SJCRH30 (cell line): ENCODE results near the gene ADAM12. TPM values are rescaled to one million over a fixed set of nuclear protein-coding genes. Genes with fewer than 3 reads are reported as not detected.
A peak's percentile ranks its signal among the peaks of the same experiment; 100 is the strongest.

Source experiments
- DNase-seq, 2 experiments: peaks; one replicate each; pipeline ENCODE4 v3.0.0-alpha.2; 2015 to 2020
- H3K27ac ChIP-seq: fragments of 250-450 bp; sonication (Bioruptor Pico); 2 replicates; pipeline ENCODE4 v1.5.1; 2020; ENCODE audit warnings: mild to moderate bottlenecking, moderate library complexity
- H3K27me3 ChIP-seq: fragments of 250-450 bp; sonication (Bioruptor Pico); 2 replicates; pipeline ENCODE4 v1.5.1; 2020; ENCODE audit warnings: mild to moderate bottlenecking, moderate library complexity
- H3K36me3 ChIP-seq: fragments of 250-450 bp; sonication (Bioruptor Pico); 2 replicates; pipeline ENCODE4 v1.5.1; 2020; ENCODE audit warnings: mild to moderate bottlenecking, moderate library complexity
- H3K4me1 ChIP-seq: fragments of 250-450 bp; sonication (Bioruptor Pico); 2 replicates; pipeline ENCODE4 v1.5.1; 2020; ENCODE audit warnings: mild to moderate bottlenecking, moderate library complexity
- H3K4me3 ChIP-seq: fragments of 250-450 bp; sonication (Bioruptor Pico); 2 replicates; pipeline ENCODE4 v1.5.1; 2020; ENCODE audit warnings: mild to moderate bottlenecking, moderate library complexity
- H3K9me3 ChIP-seq: fragments of 250-450 bp; sonication (Bioruptor Pico); replicated peaks from 2 replicates; pipeline ENCODE4 v1.5.1; 2020; ENCODE audit warnings: mild to moderate bottlenecking, moderate library complexity
- total RNA-seq: library from RNA; depleted of rRNA; stranded (reverse); fragments of >200 nt; shearing (Covaris generic); gene quantifications from 2 replicates; pipeline ENCODE4 v1.2.3, GENCODE V29; 2014

ADAM12 gene
- total RNA-seq, 1 experiment from 2014 or later: 0.26 TPM

- Histone ChIP-seq H3K36me3 (no peaks in the 10 kb centered on the region), H3K4me3 (no peak overlapping the region), H3K4me1 (no peaks in the 10 kb centered on the region), H3K27ac (no peak overlapping the region), H3K27me3 (no peaks in the 10 kb centered on the region), H3K9me3 (no peaks in the 10 kb centered on the region)
- DNase-seq: peak in 1 of 2 experiments; percentile 15
Measured at GRCh38 chr10:126208726-126209302, 179.5 kb downstream of the ADAM12 start.

DNA sequence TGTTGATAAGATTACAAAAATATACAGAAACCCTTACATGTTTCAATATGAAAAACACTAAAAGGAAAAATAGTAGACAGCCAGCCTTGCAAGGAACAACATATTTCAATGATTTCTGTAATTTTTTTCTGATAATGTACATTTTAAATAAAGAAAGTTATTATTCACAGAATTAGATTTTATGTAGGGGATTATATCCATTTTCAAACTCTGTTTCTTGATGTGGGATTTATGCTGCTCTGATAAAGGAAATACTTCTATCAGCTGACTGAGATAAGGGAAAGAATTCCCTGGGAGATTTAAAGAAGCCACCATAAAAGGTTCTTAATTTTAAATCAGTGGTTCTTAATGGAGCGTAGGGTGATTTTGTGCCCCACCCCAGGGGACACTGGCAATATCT, 180.4 kb downstream of the ADAM12 start:
- no peak overlapping the region for H3K4me3 ChIP-seq
- no peaks in the 10 kb centered on the region for H3K36me3 ChIP-seq
- H3K9me3 ChIP-seq: no peaks in the 10 kb centered on the region
- no peaks in the 10 kb centered on the region for H3K4me1 ChIP-seq
- DNase-seq: no peak
- no peaks in the 10 kb centered on the region for H3K27me3 ChIP-seq
- no peak overlapping the region for H3K27ac ChIP-seq

GRCh38 chr10:126207313-126207771, 180.9 kb downstream of the ADAM12 start:
- no peak overlapping the region for H3K4me3 ChIP-seq
- no peaks in the 10 kb centered on the region for H3K4me1 ChIP-seq
- no peak for DNase-seq
- no peak overlapping the region for H3K27ac ChIP-seq
- H3K27me3 ChIP-seq: no peaks in the 10 kb centered on the region
- H3K36me3 ChIP-seq: no peaks in the 10 kb centered on the region
- no peaks in the 10 kb centered on the region for H3K9me3 ChIP-seq

- Histone ChIP-seq H3K27me3 (no peaks in the 10 kb centered on the region), H3K27ac (no peak overlapping the region), H3K4me3 (no peak overlapping the region), H3K9me3 (no peaks in the 10 kb centered on the region), H3K4me1 (no peaks in the 10 kb centered on the region), H3K36me3 (no peaks in the 10 kb centered on the region)
- no peak for DNase-seq
Measured at GRCh38 chr10:126205486-126206205, 182.6 kb downstream of the ADAM12 start.

- H3K27me3 ChIP-seq: no peaks in the 10 kb centered on the region
- H3K27ac ChIP-seq: no peak overlapping the region
- no peak overlapping the region for H3K4me3 ChIP-seq
- H3K4me1 ChIP-seq: no peaks in the 10 kb centered on the region; the same call in 1 of the 2 replicates
- no peaks in the 10 kb centered on the region for H3K36me3 ChIP-seq
- no peaks in the 10 kb centered on the region for H3K9me3 ChIP-seq
- DNase-seq: no peak
Measured at GRCh38 chr10:126204320-126204719, 184.0 kb downstream of the ADAM12 start.

DNA sequence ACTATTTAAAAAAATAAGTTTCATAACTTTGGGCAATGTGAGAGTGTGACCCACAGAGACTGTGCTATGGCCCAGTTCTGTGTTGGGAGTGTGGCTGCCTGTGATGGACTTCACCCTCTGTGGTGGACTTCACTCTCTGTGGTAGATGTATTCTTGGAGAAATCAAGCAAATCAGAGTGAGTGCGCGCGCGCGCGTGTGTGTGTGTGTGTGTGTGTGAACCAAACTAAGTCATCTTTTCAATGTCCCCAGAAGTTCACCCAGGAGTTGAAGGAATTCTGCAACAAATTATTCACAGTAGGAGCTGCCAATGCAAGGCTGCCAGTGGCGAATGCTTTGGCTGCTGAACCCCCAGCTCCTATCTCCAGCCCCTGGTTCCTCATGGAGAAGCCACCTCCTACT, 184.5 kb downstream of the ADAM12 start:
- Histone ChIP-seq H3K27me3 (no peaks in the 10 kb centered on the region), H3K4me1 (no peaks in the 10 kb centered on the region; the same call in 1 of the 2 replicates), H3K36me3 (no peaks in the 10 kb centered on the region), H3K27ac (no peak overlapping the region), H3K4me3 (no peak overlapping the region), H3K9me3 (no peaks in the 10 kb centered on the region)
- no peak for DNase-seq

- no peak overlapping the region for H3K4me3 ChIP-seq
- DNase-seq: no peak
Measured at GRCh38 chr10:126201603-126202002, 186.7 kb downstream of the ADAM12 start.

GRCh38 chr10:126199221-126199998, 188.9 kb downstream of the ADAM12 start:
- Histone ChIP-seq H3K36me3 (no peaks in the 10 kb centered on the region), H3K27me3 (no peaks in the 10 kb centered on the region), H3K9me3 (no peaks in the 10 kb centered on the region), H3K4me3 (no peak overlapping the region), H3K4me1 (no peaks in the 10 kb centered on the region; the same call in 1 of the 2 replicates), H3K27ac (no peak overlapping the region)
- DNase-seq: peak; percentile 28 to 51

More at GRCh38 chr10:126201603-126202002, 186.7 kb downstream of the ADAM12 start:
- H3K9me3 ChIP-seq: no peaks in the 10 kb centered on the region
- H3K36me3 ChIP-seq: no peaks in the 10 kb centered on the region
- no peak overlapping the region for H3K27ac ChIP-seq
- H3K4me1 ChIP-seq: no peaks in the 10 kb centered on the region; the same call in 1 of the 2 replicates
- no peaks in the 10 kb centered on the region for H3K27me3 ChIP-seq

- Histone ChIP-seq H3K27me3 (no peaks in the 10 kb centered on the region), H3K27ac (no peak overlapping the region), H3K4me3 (no peak overlapping the region), H3K9me3 (no peaks in the 10 kb centered on the region), H3K36me3 (no peaks in the 10 kb centered on the region), H3K4me1 (no peaks in the 10 kb centered on the region; the same call in 1 of the 2 replicates)
- no peak for DNase-seq
Measured at GRCh38 chr10:126198681-126199080, 189.6 kb downstream of the ADAM12 start.

DNA sequence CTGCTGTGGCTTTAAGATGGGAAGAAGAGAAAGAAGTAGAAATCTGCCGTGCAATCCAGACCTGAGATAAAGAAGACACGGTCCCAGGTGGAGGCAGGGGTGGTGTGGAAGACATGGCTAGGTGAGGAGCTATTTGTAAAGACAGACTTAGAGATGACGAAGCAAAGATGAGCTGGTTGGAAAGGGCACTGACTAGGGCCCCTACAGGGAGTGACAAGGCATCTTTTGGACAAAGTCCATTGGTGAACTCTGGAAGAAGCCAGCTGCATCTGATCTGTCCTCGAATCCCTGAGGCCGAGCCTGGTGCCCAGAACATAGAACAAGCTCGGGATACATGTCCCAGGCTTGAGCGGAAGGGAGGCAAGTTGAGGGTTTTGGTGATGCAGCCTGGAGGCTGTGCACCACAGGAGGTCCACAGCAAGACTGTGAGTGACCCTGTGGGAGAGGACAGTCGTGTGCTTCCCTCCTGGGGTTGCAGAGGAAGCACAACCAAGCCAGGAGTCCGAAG, 191.2 kb downstream of the ADAM12 start:
- no peak overlapping the region for H3K4me3 ChIP-seq
- no peak overlapping the region for H3K27ac ChIP-seq
- no peaks in the 10 kb centered on the region; the same call in 1 of the 2 replicates for H3K4me1 ChIP-seq
- DNase-seq: no peak
- H3K27me3 ChIP-seq: no peaks in the 10 kb centered on the region
- no peaks in the 10 kb centered on the region for H3K36me3 ChIP-seq
- H3K9me3 ChIP-seq: no peaks in the 10 kb centered on the region

DNA sequence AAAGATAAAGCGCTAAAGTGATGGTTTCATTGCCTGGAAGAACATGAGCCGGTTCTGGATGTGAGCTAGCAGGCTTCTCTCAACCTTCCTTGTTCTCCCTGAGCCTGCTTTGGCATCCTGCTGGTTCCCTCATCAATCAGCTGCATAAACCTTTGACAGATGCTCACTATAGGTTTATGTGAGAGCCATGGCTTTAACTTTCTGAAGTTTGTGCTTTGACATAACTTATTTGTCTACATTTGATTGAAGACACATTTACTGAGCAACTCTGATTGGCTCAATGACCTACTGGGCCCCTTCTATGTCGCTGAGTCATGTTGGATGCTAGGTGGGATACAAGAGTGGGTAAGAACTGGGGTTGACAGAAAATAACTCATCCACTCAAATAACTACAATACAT, 192.0 kb downstream of the ADAM12 start:
- Histone ChIP-seq H3K36me3 (no peaks in the 10 kb centered on the region), H3K4me1 (no peaks in the 10 kb centered on the region; the same call in 1 of the 2 replicates)

DNA sequence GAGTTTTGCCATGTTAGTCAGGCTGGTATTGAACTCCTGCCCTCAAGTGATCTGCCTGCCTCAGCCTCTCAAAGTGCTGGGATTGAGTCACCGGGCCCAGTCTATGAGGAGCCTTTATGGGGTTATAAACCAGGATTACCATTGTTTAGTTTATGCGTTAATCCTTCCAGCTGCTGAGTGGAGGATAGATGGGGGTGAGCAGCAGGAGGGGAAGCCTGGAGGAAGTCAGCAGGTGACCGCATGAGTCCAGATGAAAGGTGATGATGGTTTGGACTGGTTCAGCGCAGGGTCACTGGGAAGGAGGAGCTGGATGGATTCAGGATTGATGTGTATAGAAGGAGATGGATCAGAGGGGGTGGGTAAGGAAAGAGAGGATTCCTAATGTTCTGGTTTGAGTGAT, 197.1 kb downstream of the ADAM12 start:
- Histone ChIP-seq H3K36me3 (no peaks in the 10 kb centered on the region), H3K27me3 (no peaks in the 10 kb centered on the region), H3K4me3 (no peak overlapping the region), H3K27ac (no peak overlapping the region), H3K4me1 (no peaks in the 10 kb centered on the region), H3K9me3 (no peaks in the 10 kb centered on the region)
- DNase-seq: peak; percentile 11 to 23

More for the DNA sequence above, 192.0 kb downstream of the ADAM12 start:
- Histone ChIP-seq H3K4me3 (no peak overlapping the region), H3K9me3 (no peaks in the 10 kb centered on the region), H3K27me3 (no peaks in the 10 kb centered on the region), H3K27ac (no peak overlapping the region)
- no peak for DNase-seq

- no peak for DNase-seq
- no peaks in the 10 kb centered on the region for H3K27me3 ChIP-seq
- no peaks in the 10 kb centered on the region for H3K9me3 ChIP-seq
- H3K36me3 ChIP-seq: no peaks in the 10 kb centered on the region
- no peak overlapping the region for H3K4me3 ChIP-seq
- no peaks in the 10 kb centered on the region for H3K4me1 ChIP-seq
- H3K27ac ChIP-seq: no peak overlapping the region
Measured at GRCh38 chr10:126188679-126189200, 199.5 kb downstream of the ADAM12 start.

GRCh38 chr10:126187399-126187798, 200.9 kb downstream of the ADAM12 start:
- no peaks in the 10 kb centered on the region for H3K36me3 ChIP-seq
- DNase-seq: no peak
- no peaks in the 10 kb centered on the region for H3K27me3 ChIP-seq
- H3K9me3 ChIP-seq: no peaks in the 10 kb centered on the region
- no peaks in the 10 kb centered on the region for H3K4me1 ChIP-seq
- H3K27ac ChIP-seq: no peak overlapping the region
- no peak overlapping the region for H3K4me3 ChIP-seq
